BLaER1 (cell line): ENCODE results near the gene SIPA1.

Experiments used
- H3K27ac ChIP-seq: shearing (Covaris generic); formaldehyde crosslinking; 2 replicates; pipeline ENCODE4 v1.8.1; 2022
- H3K27me3 ChIP-seq: shearing (Covaris generic); formaldehyde crosslinking; 2 replicates; pipeline ENCODE4 v1.8.1; 2022
- H3K36me3 ChIP-seq: shearing (Covaris generic); formaldehyde crosslinking; 2 replicates; pipeline ENCODE4 v1.8.1; 2022
- H3K4me1 ChIP-seq: shearing (Covaris generic); formaldehyde crosslinking; 2 replicates; pipeline ENCODE4 v1.8.1; 2022
- H3K4me2 ChIP-seq: shearing (Covaris generic); formaldehyde crosslinking; 2 replicates; pipeline ENCODE4 v1.8.1; 2022
- H3K4me3 ChIP-seq: shearing (Covaris generic); formaldehyde crosslinking; 2 replicates; pipeline ENCODE4 v1.8.1; 2022
- H3K9ac ChIP-seq: shearing (Covaris generic); formaldehyde crosslinking; 2 replicates; pipeline ENCODE4 v1.8.1; 2022
- H3K9me3 ChIP-seq: shearing (Covaris generic); formaldehyde crosslinking; 2 replicates; pipeline ENCODE4 v1.8.1; 2022
- H4K20me1 ChIP-seq: shearing (Covaris generic); formaldehyde crosslinking; 2 replicates; pipeline ENCODE4 v1.8.1; 2022
- Cebpa-rat ChIP-seq: shearing (Covaris generic); IDR thresholded peaks from 2 replicates; pipeline ENCODE4 v1.8.1; 2022

Gene SIPA1

DNA sequence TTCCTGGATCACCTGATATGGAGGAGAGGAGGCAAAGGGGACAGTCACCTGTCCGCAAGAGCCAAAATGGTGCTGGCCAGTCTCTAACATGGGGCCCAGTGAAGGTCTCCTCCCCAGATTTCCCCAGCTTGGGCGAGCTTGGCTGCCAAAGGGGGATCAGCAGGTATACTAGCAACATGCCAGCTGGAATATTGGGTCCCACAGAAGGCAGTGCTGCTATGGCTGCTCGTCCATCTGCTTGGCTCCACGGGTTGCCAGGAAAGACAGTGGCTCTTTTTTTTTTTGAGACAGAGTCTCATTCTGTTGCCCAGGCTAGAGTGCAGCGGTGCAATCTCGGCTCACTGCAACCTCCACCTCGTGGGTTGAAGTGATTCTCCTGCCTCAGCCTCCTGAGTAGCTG lies 61.4 kb downstream of the SIPA1 start:
- H3K4me2 ChIP-seq = no peak overlapping the region
- no peaks in the 10 kb centered on the region for H3K36me3 ChIP-seq
- no peak overlapping the region for H3K4me3 ChIP-seq
- H3K9ac ChIP-seq = no peak overlapping the region
- H3K27me3 ChIP-seq = no peaks in the 10 kb centered on the region
- peaks cover 45% of the 10 kb centered on the region for H3K4me1 ChIP-seq
- peaks cover 16% of the 10 kb centered on the region for H3K9me3 ChIP-seq
- no peak overlapping the region for H3K27ac ChIP-seq
- H4K20me1 ChIP-seq = no peaks in the 10 kb centered on the region
- TF ChIP-seq Cebpa-rat = no peak

DNA sequence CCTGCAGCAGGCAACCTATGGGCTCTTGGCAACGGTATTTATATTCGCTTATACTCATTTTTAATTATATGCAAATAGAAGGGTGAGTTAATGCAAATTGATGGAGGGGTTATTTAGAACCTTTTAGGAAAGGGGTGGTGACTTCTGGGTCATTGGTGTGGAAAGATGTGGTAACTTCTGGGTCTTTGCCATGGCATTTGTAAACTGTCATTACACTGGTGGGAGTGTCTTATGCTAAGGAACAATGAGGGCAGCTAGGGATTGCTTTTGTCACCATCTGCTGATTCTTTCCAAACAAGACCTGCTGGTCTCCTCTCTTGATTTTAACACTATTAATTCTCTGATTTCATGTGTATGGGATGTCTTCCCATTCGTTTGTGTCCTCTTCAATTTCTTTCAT lies 62.5 kb downstream of the SIPA1 start:
- Histone ChIP-seq H3K9ac (no peak overlapping the region), H4K20me1 (no peaks in the 10 kb centered on the region), H3K27ac (no peak overlapping the region), H3K9me3 (peaks cover 16% of the 10 kb centered on the region), H3K4me2 (peak overlapping the region; percentile 46), H3K36me3 (no peaks in the 10 kb centered on the region), H3K27me3 (no peaks in the 10 kb centered on the region), H3K4me1 (peaks cover 56% of the 10 kb centered on the region), H3K4me3 (no peak overlapping the region)
- no peak for TF ChIP-seq Cebpa-rat
